HUES6 (cell line): ENCODE results near the gene FAM227B.
"Not testable (repeated sequence)": the region's sequence is repeated elsewhere in the genome, so short reads cannot be mapped to it uniquely, and the experiment has no call there.

Source experiments
- H3K27ac ChIP-seq: 2 replicates; pipeline ENCODE4 v1.7.0; 2013; ENCODE audit warnings: low read depth, mild to moderate bottlenecking, low read length, inconsistent platforms
- H3K27me3 ChIP-seq: 2 replicates; pipeline ENCODE4 v1.6.1; 2013; ENCODE audit warnings: low read length; ENCODE audit not compliant: control insufficient read depth, insufficient read depth
- H3K36me3 ChIP-seq: 2 replicates; pipeline ENCODE4 v1.6.1; 2013; ENCODE audit warnings: low read length; ENCODE audit not compliant: control insufficient read depth, insufficient read depth
- H3K4me1 ChIP-seq: 2 replicates; pipeline ENCODE4 v1.6.1; 2013; ENCODE audit warnings: low read length; ENCODE audit not compliant: control insufficient read depth, insufficient read depth
- H3K4me3 ChIP-seq: 2 replicates; pipeline ENCODE4 v1.5.1; 2013; ENCODE audit warnings: low read depth, low read length
- H3K9ac ChIP-seq: one replicate; pipeline ENCODE4 v1.6.1; 2013; ENCODE audit warnings: mild to moderate bottlenecking, low read length
- H3K9me3 ChIP-seq: 2 replicates; pipeline ENCODE4 v1.6.1; 2013; ENCODE audit warnings: low read depth, low read length; ENCODE audit not compliant: control insufficient read depth, insufficient read depth

Gene FAM227B

GRCh38 chr15:49612240-49612639 is 8.4 kb downstream of the FAM227B start:
- H3K27ac ChIP-seq, H3K27me3 ChIP-seq, H3K36me3 ChIP-seq, H3K9ac ChIP-seq, H3K4me3 ChIP-seq, H3K4me1 ChIP-seq: not testable (repeated sequence)
- peaks cover 14% of the 10 kb centered on the region for H3K9me3 ChIP-seq

DNA sequence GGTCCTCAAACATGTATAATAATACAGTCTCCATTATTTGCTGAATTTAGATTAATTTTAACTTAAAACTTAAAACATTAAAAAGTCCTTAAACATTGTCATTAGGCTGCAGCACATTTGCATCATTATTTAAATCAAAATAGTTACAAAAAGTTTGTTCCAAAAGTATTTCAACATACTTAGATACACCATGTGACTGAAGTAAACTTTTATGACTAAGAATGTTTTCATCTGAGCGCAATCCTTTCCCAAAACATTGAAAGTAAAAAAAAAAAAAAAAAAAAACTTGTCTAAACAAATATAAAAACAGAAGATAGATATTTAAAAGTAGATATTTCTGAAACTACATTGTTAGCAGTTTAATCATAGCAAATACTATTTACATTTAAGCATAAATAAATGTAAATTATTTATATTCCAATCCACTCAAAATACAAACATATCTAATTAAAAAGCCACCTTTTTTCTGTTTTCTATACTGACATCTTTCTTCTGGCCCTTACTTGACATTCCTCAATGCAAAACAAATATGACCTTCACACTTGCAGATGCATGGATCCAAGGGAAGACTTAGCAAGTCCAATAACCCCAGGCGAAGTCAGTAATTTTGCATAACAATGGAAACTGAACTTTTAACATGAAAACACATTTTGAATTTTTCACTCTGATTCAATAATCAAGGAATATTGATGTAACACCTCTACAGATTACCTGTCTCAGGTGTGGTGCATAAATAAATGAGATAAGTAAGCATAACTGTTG is 10.3 kb downstream of the FAM227B start:
- no peak overlapping the region for H3K27ac ChIP-seq
- H3K9ac ChIP-seq = no peak overlapping the region
- peaks cover 14% of the 10 kb centered on the region for H3K9me3 ChIP-seq
- H3K27me3 ChIP-seq = no peaks in the 10 kb centered on the region
- no peaks in the 10 kb centered on the region; the same call in 1 of the 2 replicates for H3K36me3 ChIP-seq
- H3K4me3 ChIP-seq = no peak overlapping the region
- H3K4me1 ChIP-seq = peaks cover 5% of the 10 kb centered on the region

GRCh38 chr15:49606594-49606993 is 14.0 kb downstream of the FAM227B start:
- H3K36me3 ChIP-seq = no peaks in the 10 kb centered on the region
- no peaks in the 10 kb centered on the region for H3K27me3 ChIP-seq
- no peak overlapping the region for H3K9ac ChIP-seq
- peaks cover 6% of the 10 kb centered on the region; the same call in 1 of the 2 replicates for H3K9me3 ChIP-seq
- H3K4me1 ChIP-seq = peaks cover 5% of the 10 kb centered on the region
- no peak overlapping the region for H3K27ac ChIP-seq
- no peak overlapping the region for H3K4me3 ChIP-seq

DNA sequence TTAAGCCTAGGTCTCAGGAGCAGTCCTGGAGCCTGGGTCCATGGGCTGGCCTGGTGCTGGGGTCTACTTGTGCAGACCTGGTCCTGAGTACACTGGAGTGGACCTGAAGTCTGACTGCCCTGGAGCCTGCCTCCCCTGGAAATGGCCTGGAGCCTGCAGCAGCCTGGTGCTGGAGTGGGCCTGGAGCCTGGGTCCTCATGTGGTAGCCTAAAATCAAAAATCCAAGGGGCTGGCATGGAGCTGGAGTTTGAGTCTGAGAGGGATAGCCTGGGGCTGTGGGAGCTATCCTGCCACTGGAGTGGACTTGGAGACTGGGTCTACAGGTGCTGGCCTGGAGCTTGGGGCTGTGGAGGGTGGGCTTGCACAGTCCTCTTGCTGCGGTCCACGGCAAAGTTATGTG is 15.0 kb downstream of the FAM227B start:
- Histone ChIP-seq H3K27me3 (no peaks in the 10 kb centered on the region), H3K9ac (no peak overlapping the region)

DNA sequence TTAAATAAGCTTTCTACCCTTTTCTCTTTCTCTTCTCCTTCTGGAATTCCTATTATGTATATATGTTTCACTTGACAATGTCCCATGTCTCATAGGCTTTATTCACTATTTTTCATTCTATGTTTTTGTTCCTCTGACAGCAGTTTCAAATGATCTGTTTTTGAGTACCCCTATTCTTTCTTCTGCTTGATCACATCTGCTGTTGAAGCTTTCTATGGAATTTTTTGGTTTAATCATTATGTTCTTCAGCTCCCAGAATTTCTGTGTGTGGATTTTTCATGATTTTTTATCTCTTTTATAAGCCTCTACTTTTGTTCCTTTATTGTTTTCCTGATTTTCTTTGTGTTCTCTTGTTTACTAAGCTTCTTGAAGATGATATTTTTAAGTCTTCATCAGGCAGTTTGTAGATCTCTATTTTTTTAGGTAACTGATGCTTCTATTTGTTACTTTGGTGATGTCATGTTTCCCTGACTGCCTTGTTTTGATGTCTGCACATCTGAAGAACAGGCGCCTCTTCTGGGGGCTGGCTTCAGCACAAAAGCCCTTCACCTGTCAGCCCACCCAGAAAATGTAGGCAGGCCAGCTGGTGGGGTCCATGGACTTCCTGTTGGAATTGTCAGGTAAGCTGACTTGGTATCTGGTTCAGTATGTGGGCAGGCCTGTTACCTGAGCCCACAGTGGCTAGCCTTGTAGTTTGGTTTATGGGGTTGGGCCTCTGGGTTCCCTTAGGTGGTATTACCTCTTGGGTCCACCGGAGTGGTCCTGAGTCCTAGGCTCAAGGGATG is 15.8 kb downstream of the FAM227B start:
- H3K9ac ChIP-seq = no peak overlapping the region
- H3K4me1 ChIP-seq = no peaks in the 10 kb centered on the region
- H3K27ac ChIP-seq = no peak overlapping the region
- H3K27me3 ChIP-seq = no peaks in the 10 kb centered on the region
- H3K36me3 ChIP-seq = no peaks in the 10 kb centered on the region
- H3K9me3 ChIP-seq = peaks cover 14% of the 10 kb centered on the region; the same call in 1 of the 2 replicates
- H3K4me3 ChIP-seq = no peak overlapping the region

More for the DNA sequence above, 15.0 kb downstream of the FAM227B start:
- H3K4me3 ChIP-seq = no peak overlapping the region
- H3K4me1 ChIP-seq = peaks cover 2% of the 10 kb centered on the region
- no peak overlapping the region for H3K27ac ChIP-seq
- H3K36me3 ChIP-seq = no peaks in the 10 kb centered on the region
- H3K9me3 ChIP-seq = peaks cover 9% of the 10 kb centered on the region; the same call in 1 of the 2 replicates

GRCh38 chr15:49592829-49593316 is 27.7 kb downstream of the FAM227B start:
- not testable (repeated sequence) for H3K9me3 ChIP-seq, H3K36me3 ChIP-seq, H3K4me1 ChIP-seq, H3K9ac ChIP-seq, H3K27ac ChIP-seq, H3K27me3 ChIP-seq, H3K4me3 ChIP-seq

DNA sequence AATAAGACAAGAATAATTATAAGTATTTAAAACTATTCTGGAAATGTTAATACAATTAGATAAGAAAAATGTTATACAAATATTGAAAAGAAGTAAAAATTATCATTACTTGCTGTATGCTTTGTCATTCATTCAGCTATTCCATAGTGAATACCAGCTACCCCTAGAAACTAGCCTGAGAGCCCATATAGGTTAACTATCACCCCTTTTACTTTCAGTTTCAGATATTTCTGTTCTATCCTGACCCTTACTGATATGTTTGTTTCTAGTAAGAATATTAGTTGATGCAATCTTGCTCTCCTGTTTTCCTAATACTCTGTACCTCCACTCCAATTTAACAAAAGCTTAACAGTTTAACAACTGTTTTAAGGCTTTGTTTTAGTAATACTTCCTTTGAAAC is 31.6 kb downstream of the FAM227B start:
- H3K36me3 ChIP-seq = no peaks in the 10 kb centered on the region
- no peak overlapping the region for H3K9ac ChIP-seq
- H3K9me3 ChIP-seq = peaks cover 3% of the 10 kb centered on the region; the same call in 1 of the 2 replicates
- H3K27ac ChIP-seq = no peak overlapping the region
- no peak overlapping the region for H3K4me3 ChIP-seq
- H3K27me3 ChIP-seq = no peaks in the 10 kb centered on the region
- H3K4me1 ChIP-seq = no peaks in the 10 kb centered on the region

GRCh38 chr15:49573421-49573820 is 47.2 kb downstream of the FAM227B start:
- Histone ChIP-seq H3K36me3 (no peaks in the 10 kb centered on the region), H3K27me3 (no peaks in the 10 kb centered on the region), H3K9ac (no peak overlapping the region), H3K9me3 (no peaks in the 10 kb centered on the region), H3K4me3 (no peak overlapping the region), H3K27ac (no peak overlapping the region), H3K4me1 (no peaks in the 10 kb centered on the region)

GRCh38 chr15:49570672-49571071 is 49.9 kb downstream of the FAM227B start:
- H3K27ac ChIP-seq = no peak overlapping the region
- no peaks in the 10 kb centered on the region for H3K9me3 ChIP-seq
- no peak overlapping the region for H3K9ac ChIP-seq
- no peaks in the 10 kb centered on the region for H3K4me1 ChIP-seq
- no peaks in the 10 kb centered on the region for H3K27me3 ChIP-seq
- no peak overlapping the region for H3K4me3 ChIP-seq
- H3K36me3 ChIP-seq = no peaks in the 10 kb centered on the region

GRCh38 chr15:49570174-49570573 is 50.4 kb downstream of the FAM227B start:
- Histone ChIP-seq H3K4me3 (no peak overlapping the region), H3K9ac (no peak overlapping the region), H3K9me3 (no peaks in the 10 kb centered on the region), H3K27ac (no peak overlapping the region), H3K4me1 (no peaks in the 10 kb centered on the region), H3K36me3 (no peaks in the 10 kb centered on the region), H3K27me3 (no peaks in the 10 kb centered on the region)

GRCh38 chr15:49560045-49560444 is 60.6 kb downstream of the FAM227B start:
- Histone ChIP-seq H3K4me3 (no peak overlapping the region), H3K27me3 (no peaks in the 10 kb centered on the region), H3K4me1 (no peaks in the 10 kb centered on the region), H3K9ac (no peak overlapping the region), H3K27ac (no peak overlapping the region), H3K9me3 (peaks cover 23% of the 10 kb centered on the region), H3K36me3 (no peaks in the 10 kb centered on the region)
